Omental fat pad (tissue), 4 donors: ENCODE measurements around the gene NKD2. TPM values are rescaled to one million over a fixed set of nuclear protein-coding genes. Genes with fewer than 3 reads are reported as not detected.
"Not testable (repeated sequence)": the region's sequence is repeated elsewhere in the genome, so short reads cannot be mapped to it uniquely, and the experiment has no call there.

Source experiments
- ATAC-seq: fragments of 150-250 bp; one replicate; pipeline ENCODE4 v1.9.1; 2016; ENCODE audit warnings: mild to moderate bottlenecking, moderate library complexity; ENCODE audit not compliant: low FRiP score
- DNase-seq: peaks from one replicate; pipeline ENCODE4 v3.0.0-alpha.2; 2019; ENCODE audit warnings: low spot score
- total RNA-seq, 4 donors: library from RNA; depleted of rRNA; stranded (reverse); fragments of >200 nt; gene quantifications; one replicate each; pipeline ENCODE4 v1.1.0, GENCODE V29; 2016
- TF ChIP-seq, protein P1 (sequence below), 3 donors: fragments of 450-650 bp; IDR thresholded peaks; one replicate each; pipeline ENCODE4 v1.5.1; 2016 to 2017; ENCODE audit warnings: antibody characterized with exemption in 3 of 3, mild to moderate bottlenecking in 3 of 3, moderate library complexity in 2 of 3

NKD2 gene
- total RNA-seq, 4 donors from 2014 or later = 1.1 to 7.1 (median 1.8) TPM

DNA sequence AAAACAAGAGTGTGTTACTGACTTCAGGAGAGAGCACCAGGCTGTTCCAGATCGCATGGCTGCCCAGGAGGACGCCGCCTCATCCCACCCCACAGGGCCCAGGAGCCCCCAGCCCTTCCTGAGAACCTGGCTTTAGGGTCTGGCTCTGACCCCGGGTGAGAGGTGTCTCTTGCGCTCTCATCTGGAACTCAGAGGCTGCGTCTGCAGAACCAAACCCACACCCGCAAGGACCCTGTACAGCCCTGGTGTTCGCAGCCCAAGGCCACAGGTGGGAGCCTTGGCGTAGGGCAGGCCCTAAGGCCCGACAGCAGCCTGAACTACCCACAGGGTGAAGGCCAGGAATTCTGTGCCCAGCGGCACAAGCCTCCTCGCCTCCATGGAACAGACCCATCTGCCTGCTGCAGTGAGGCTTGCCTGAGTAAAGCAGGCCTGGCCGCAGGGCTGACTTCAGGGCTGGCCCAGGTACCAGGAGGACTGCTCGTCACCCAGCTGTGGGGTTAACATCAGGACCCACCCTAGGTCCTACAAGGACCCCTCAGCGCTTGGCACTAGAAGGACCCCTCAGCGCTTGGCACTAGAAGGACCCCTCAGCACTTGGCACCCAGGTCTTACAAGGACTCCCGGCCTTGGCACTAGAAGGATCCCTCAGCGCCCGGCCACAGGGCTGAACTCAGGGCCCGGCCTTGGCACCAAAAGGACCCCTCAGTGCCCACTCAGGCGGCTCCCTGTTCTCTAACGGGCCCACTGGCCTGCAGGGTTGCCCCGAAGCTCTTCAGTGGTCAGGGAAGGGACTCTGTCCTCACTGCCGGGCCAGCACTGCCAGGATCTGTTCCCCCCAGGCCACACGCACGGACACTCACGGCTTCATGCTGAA lies 48.2 kb downstream of the NKD2 start:
- no peak for DNase-seq
- no peak for ATAC-seq
- TF ChIP-seq, protein P1, sequence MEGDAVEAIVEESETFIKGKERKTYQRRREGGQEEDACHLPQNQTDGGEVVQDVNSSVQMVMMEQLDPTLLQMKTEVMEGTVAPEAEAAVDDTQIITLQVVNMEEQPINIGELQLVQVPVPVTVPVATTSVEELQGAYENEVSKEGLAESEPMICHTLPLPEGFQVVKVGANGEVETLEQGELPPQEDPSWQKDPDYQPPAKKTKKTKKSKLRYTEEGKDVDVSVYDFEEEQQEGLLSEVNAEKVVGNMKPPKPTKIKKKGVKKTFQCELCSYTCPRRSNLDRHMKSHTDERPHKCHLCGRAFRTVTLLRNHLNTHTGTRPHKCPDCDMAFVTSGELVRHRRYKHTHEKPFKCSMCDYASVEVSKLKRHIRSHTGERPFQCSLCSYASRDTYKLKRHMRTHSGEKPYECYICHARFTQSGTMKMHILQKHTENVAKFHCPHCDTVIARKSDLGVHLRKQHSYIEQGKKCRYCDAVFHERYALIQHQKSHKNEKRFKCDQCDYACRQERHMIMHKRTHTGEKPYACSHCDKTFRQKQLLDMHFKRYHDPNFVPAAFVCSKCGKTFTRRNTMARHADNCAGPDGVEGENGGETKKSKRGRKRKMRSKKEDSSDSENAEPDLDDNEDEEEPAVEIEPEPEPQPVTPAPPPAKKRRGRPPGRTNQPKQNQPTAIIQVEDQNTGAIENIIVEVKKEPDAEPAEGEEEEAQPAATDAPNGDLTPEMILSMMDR (IDR thresholded peaks at IDR 0.05) = no peak

- ATAC-seq (no peak), DNase-seq (no peak)
- TF ChIP-seq, protein P1 (IDR thresholded peaks at IDR 0.05) = no peak
Measured at GRCh38 chr5:1057485-1058082, 49.0 kb downstream of the NKD2 start.

DNA sequence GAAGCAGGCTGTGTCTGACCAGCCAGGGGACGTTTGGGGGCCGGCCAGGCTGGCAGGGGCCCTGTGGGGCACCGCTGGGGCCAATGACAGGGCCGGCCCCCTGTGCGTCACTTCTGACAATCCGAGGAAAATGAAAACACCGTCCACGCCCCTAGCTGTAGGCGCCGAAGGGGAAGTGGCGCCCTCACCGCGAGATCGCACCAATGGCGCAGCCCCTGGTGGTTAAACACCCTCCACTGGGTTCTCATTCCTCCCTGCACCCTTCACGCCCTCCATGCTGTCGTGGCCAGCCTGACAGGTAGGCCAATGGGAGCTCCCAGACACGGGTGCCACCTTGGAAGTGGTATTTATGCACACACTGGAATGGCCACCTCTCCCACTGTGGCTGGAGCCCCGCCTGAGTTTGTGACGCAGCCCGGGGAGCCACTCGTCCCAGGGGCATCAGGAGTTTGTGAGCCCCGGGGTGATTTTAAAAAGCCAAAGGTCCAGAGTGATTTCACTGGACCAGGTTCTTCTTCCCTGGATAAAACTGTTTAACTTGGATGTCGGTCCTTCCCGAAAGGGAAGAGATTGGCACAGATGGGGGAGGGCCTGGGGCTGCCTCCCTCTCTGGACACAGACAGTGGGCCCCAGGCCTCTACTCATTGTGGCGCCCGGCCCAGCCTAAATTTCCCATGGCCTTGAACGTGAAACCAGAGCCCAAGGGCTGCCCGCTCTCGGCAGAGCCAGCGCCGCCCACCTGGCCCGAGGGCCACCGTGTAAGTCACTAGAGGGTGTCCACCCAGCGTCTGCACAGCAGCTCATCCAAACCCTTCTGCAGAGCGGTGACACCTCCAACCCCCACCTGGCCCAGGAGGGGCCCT lies 49.7 kb downstream of the NKD2 start:
- no peak for ATAC-seq
- no peak for DNase-seq
- TF ChIP-seq, protein P1 (IDR thresholded peaks at IDR 0.05) = no peak

GRCh38 chr5:1058988-1059883 lies 50.6 kb downstream of the NKD2 start:
- no peak for ATAC-seq
- DNase-seq = no peak
- TF ChIP-seq, protein P1 (IDR thresholded peaks at IDR 0.05) = no peak

- TF ChIP-seq, protein P1 (IDR thresholded peaks at IDR 0.05) = no peak
- DNase-seq = no peak
Measured at GRCh38 chr5:1059884-1060263, 51.3 kb downstream of the NKD2 start.

GRCh38 chr5:1060535-1060981 lies 52.0 kb downstream of the NKD2 start:
- DNase-seq (no peak), ATAC-seq (no peak)
- TF ChIP-seq, protein P1 (IDR thresholded peaks at IDR 0.05) = no peak

More at GRCh38 chr5:1059884-1060263, 51.3 kb downstream of the NKD2 start:
- ATAC-seq = no peak

DNA sequence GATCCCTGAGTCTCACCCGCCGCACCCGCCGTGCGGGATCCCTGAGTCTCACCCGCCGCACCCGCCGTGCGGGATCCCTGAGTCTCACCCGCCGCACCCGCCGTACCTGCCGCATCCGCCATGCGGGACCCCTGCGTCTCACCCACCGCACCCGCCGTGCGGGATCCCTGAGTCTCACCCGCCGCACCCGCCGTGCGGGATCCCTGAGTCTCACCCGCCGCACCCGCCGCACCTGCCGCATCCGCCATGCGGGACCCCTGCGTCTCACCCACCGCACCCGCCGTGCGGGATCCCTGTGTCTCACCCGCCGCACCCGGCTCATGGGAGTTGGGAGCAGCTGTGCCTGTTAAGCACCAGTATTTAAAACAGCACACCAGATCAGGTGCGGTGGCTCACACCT lies 52.7 kb downstream of the NKD2 start:
- ATAC-seq, DNase-seq: not testable (repeated sequence)
